Transverse colon (tissue), 4 donors: ENCODE data around the gene PDE7B. TPM values are rescaled to one million over a fixed set of nuclear protein-coding genes. Genes with fewer than 3 reads are reported as not detected.

Experiments
- DNase-seq: peaks from one replicate; pipeline ENCODE4 v3.0.0-alpha.2; 2019
- H3K27ac ChIP-seq, 4 donors: fragments of 200-600 bp; sonication (generic); 2 replicates each; pipeline ENCODE4 v1.5.1; 2016 to 2018; ENCODE audit warnings: inconsistent platforms in 4 of 4
- H3K27me3 ChIP-seq: fragments of 200-600 bp; sonication (generic); 2 replicates; pipeline ENCODE4 v1.5.1; 2017; ENCODE audit warnings: inconsistent platforms
- H3K36me3 ChIP-seq, 4 donors: fragments of 200-600 bp; sonication (generic); 2 replicates each; pipeline ENCODE4 v1.5.1; 2017 to 2019; ENCODE audit warnings: inconsistent platforms in 4 of 4
- H3K4me1 ChIP-seq, 4 donors: fragments of 200-600 bp; sonication (generic); 2 replicates each; pipeline ENCODE4 v1.5.1; 2017 to 2020; ENCODE audit warnings: inconsistent platforms in 4 of 4
- H3K4me3 ChIP-seq, 4 donors: fragments of 200-600 bp; sonication (generic); 1 replicate in 1 of 4; 2 replicates in 3 of 4; pipeline versions ENCODE4 v1.5.1 to v1.6.1; 2017 to 2019; ENCODE audit warnings: inconsistent platforms in 4 of 4
- H3K9me3 ChIP-seq, 2 donors: fragments of 200-600 bp; sonication (generic); 2 replicates each; pipeline ENCODE4 v1.5.1; 2017 to 2019; ENCODE audit warnings: inconsistent platforms in 2 of 2
- CTCF ChIP-seq, 5 experiments: fragments of 200-600 bp in 3 of 5; fragments of 450-650 bp in 2 of 5; sonication (generic) in 3 of 5; IDR thresholded peaks; 1 replicate in 2 of 5; 2 replicates in 3 of 5; pipeline ENCODE4 v1.5.1; 2016 to 2017; ENCODE audit warnings: antibody characterized with exemption in 5 of 5, inconsistent platforms in 3 of 5, mild to moderate bottlenecking in 2 of 5, moderate library complexity in 1 of 5
- EP300 ChIP-seq: sonication (generic); formaldehyde crosslinking; IDR thresholded peaks from one replicate; pipeline ENCODE4 v1.6.1; 2017; ENCODE audit warnings: antibody characterized with exemption, low read depth
- POLR2A ChIP-seq: fragments of 450-650 bp; IDR thresholded peaks from one replicate; pipeline ENCODE4 v1.6.1; 2016; ENCODE audit warnings: antibody characterized with exemption, mild to moderate bottlenecking, moderate library complexity
- POLR2AphosphoS5 ChIP-seq, 3 donors: sonication (generic); formaldehyde crosslinking; IDR thresholded peaks; one replicate each; pipeline ENCODE4 v1.6.1; 2016; ENCODE audit warnings: antibody characterized with exemption in 3 of 3
- WGBS, 2 donors: methylation state at CpG; one replicate each; pipeline ENCODE4 v1.1.5; 2018; ENCODE audit warnings: low coverage in 1 of 2; 5-methylcytosine and 5-hydroxymethylcytosine counted together
- in situ Hi-C, 4 donors: fragments of 200-750 bp; cut with MboI; loops; one replicate each; pipeline versions ENCODE4 v1.15.0 to v1.15.1; 2017; ENCODE audit warnings: low sequenced_read_pairs in 3 of 4, low pct_ligation_motif_present in 1 of 4, low pct_unique_long_range_greater_than_20kb in 1 of 4
- intact Hi-C: fragments of 100-400 bp; cut with DNase I; formaldehyde crosslinking; loops from one replicate; pipeline ENCODE4 v1.15.1; 2023; ENCODE audit warnings: low total_unique reads
- total RNA-seq, 4 donors: library from RNA; depleted of rRNA; stranded (reverse); fragments of >200 nt; gene quantifications; one replicate each; pipeline ENCODE4 v1.1.0, GENCODE V29; 2016

The PDE7B gene
- total RNA-seq, 4 donors from 2014 or later = 0.40 to 2.2 (median 1.4) TPM

- H3K4me1 ChIP-seq = peaks cover 0 to 13% (median 2%) of the 10 kb centered on the region in 4 donors
- in situ Hi-C loops = loop anchor here in 1 of 4 donors (25.0 kb wide), 1 partner anchor 383 kb away; no protein-coding TSS in a partner anchor
- H3K4me3 ChIP-seq = no peak overlapping the region
- H3K27me3 ChIP-seq = no peaks in the 10 kb centered on the region
- TF ChIP-seq POLR2AphosphoS5 (IDR thresholded peaks at IDR 0.05) = no peak
- no peak for TF ChIP-seq CTCF (IDR thresholded peaks at IDR 0.05)
- no peak for TF ChIP-seq POLR2A
- no peak for TF ChIP-seq EP300
- no peaks in the 10 kb centered on the region for H3K9me3 ChIP-seq
- DNase-seq = no peak
- H3K36me3 ChIP-seq = no peaks in the 10 kb centered on the region
- intact Hi-C loops = no loop called here
- 83 to 85% methylated on average over 4 to 7 of the region's 7 CpGs for WGBS, 2 donors
- peak overlapping the region in 2 of 4 donors; percentile 2 to 9 for H3K27ac ChIP-seq
These were observed 69.2 kb downstream of the PDE7B start for GRCh38 chr6:135920689-135921088.

- DNase-seq = no peak
- Histone ChIP-seq H3K9me3 (no peaks in the 10 kb centered on the region), H3K27ac (peak overlapping the region in 3 of 4 donors; percentile 9 to 52 (median 50)), H3K4me1 (peaks cover 0 to 13% (median 2%) of the 10 kb centered on the region in 4 donors), H3K27me3 (no peaks in the 10 kb centered on the region), H3K36me3 (no peaks in the 10 kb centered on the region), H3K4me3 (no peak overlapping the region)
- WGBS, 2 donors = 53 to 68% methylated on average over 2 of the region's 2 CpGs
- in situ Hi-C loops = loop anchor here in 1 of 4 donors (25.0 kb wide), 1 partner anchor 384 kb away; no protein-coding TSS in a partner anchor
- TF ChIP-seq POLR2A (no peak), CTCF (IDR thresholded peaks at IDR 0.05) (no peak), EP300 (no peak), POLR2AphosphoS5 (IDR thresholded peaks at IDR 0.05) (no peak)
- intact Hi-C loops = no loop called here
These were observed 69.7 kb downstream of the PDE7B start for GRCh38 chr6:135921188-135921587.

GRCh38 chr6:135922174-135922573, 70.7 kb downstream of the PDE7B start:
- TF ChIP-seq POLR2AphosphoS5 (IDR thresholded peaks at IDR 0.05) (peak in 2 of 3 donors; percentile 31 to 43), POLR2A (no peak)
- in situ Hi-C loops = loop anchor here in 1 of 4 donors (25.0 kb wide), 1 partner anchor 385 kb away; no protein-coding TSS in a partner anchor
- H3K27me3 ChIP-seq = no peaks in the 10 kb centered on the region
- no peak overlapping the region for H3K4me3 ChIP-seq
- no peaks in the 10 kb centered on the region for H3K36me3 ChIP-seq
- H3K4me1 ChIP-seq = peaks cover 0 to 13% (median 2%) of the 10 kb centered on the region in 4 donors
- H3K27ac ChIP-seq = peak overlapping the region; percentile 9 to 62 (median 50)
- no peak for DNase-seq
- no peaks in the 10 kb centered on the region for H3K9me3 ChIP-seq
- intact Hi-C loops = loop anchor here (2.0 kb wide), 1 partner anchor 181 kb away; no protein-coding TSS in a partner anchor

- H3K9me3 ChIP-seq = no peaks in the 10 kb centered on the region
- no peaks in the 10 kb centered on the region for H3K27me3 ChIP-seq
- no peak overlapping the region for H3K4me3 ChIP-seq
- peak overlapping the region; percentile 9 to 62 (median 50) for H3K27ac ChIP-seq
- no peaks in the 10 kb centered on the region for H3K36me3 ChIP-seq
- in situ Hi-C loops (loop anchor here in 1 of 4 donors (25.0 kb wide), 1 partner anchor 385 kb away; no protein-coding TSS in a partner anchor), intact Hi-C loops (loop anchor here (2.0 kb wide), 1 partner anchor 180 kb away; no protein-coding TSS in a partner anchor)
- TF ChIP-seq EP300 = no peak
- peak; percentile 37 to 76 (median 38) for TF ChIP-seq POLR2AphosphoS5 (IDR thresholded peaks at IDR 0.05)
- no peak for TF ChIP-seq POLR2A
- TF ChIP-seq CTCF (IDR thresholded peaks at IDR 0.05) = no peak
- 43 to 46% methylated on average over 3 of the region's 3 CpGs for WGBS, 2 donors
- no peak for DNase-seq
- peaks cover 0 to 13% (median 2%) of the 10 kb centered on the region in 4 donors for H3K4me1 ChIP-seq
These were observed 71.2 kb downstream of the PDE7B start for GRCh38 chr6:135922746-135923145.
